Gastroesophageal sphincter (tissue), 3 donors: Measurements from ENCODE around the gene IDH3G.

ENCODE experiments used
- POLR2A ChIP-seq, 2 donors: fragments of 450-650 bp; IDR thresholded peaks; one replicate each; pipeline ENCODE4 v1.6.1; 2017; ENCODE audit warnings: antibody characterized with exemption in 2 of 2, mild to moderate bottlenecking in 2 of 2, moderate library complexity in 1 of 2
- TF ChIP-seq, protein P1 (sequence below), 4 experiments: fragments of 200-600 bp in 2 of 4; fragments of 450-650 bp in 2 of 4; sonication (generic) in 1 of 4; IDR thresholded peaks; one replicate each; pipeline ENCODE4 v1.5.1; 2017 to 2019; ENCODE audit warnings: antibody characterized with exemption in 4 of 4, mild to moderate bottlenecking in 2 of 4, moderate library complexity in 2 of 4

DNA sequence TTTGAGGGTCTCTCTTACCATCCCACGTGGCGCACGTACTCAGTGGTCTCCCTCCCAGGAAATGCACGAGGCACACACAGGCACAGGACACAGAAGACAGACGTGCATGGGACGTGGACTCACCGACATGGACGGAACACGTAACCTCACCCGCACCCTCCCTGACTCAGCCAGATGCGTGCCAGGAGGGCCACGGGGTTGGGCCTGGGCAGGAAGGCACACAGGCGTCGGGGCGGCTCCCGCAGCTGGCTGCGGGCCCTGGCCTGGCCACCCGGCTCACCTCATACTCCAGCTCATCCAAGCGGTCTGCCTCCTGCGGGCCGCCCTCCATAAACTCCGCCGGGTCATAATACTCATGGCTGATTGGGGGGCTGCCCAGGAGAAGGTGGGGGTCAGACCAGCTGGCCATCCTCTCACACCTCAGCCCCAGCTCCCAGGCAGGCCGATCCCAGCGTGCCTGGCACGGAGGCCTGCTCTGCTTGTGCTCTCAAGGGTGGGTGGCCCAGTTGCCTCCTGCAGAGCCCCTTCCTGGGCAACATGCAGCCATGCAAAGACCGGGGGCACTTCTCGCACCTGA is 12.9 kb upstream of the IDH3G start:
- TF ChIP-seq, protein P1, sequence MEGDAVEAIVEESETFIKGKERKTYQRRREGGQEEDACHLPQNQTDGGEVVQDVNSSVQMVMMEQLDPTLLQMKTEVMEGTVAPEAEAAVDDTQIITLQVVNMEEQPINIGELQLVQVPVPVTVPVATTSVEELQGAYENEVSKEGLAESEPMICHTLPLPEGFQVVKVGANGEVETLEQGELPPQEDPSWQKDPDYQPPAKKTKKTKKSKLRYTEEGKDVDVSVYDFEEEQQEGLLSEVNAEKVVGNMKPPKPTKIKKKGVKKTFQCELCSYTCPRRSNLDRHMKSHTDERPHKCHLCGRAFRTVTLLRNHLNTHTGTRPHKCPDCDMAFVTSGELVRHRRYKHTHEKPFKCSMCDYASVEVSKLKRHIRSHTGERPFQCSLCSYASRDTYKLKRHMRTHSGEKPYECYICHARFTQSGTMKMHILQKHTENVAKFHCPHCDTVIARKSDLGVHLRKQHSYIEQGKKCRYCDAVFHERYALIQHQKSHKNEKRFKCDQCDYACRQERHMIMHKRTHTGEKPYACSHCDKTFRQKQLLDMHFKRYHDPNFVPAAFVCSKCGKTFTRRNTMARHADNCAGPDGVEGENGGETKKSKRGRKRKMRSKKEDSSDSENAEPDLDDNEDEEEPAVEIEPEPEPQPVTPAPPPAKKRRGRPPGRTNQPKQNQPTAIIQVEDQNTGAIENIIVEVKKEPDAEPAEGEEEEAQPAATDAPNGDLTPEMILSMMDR (IDR thresholded peaks at IDR 0.05): no peak
- no peak for TF ChIP-seq POLR2A (IDR thresholded peaks at IDR 0.05)
